Lower leg skin (tissue), 3 donors: Measurements from ENCODE around the gene DCXR.

Source experiments
- POLR2A ChIP-seq, 2 donors: fragments of 450-650 bp; IDR thresholded peaks; one replicate each; pipeline ENCODE4 v1.6.1; 2016 to 2017; ENCODE audit warnings: antibody characterized with exemption in 2 of 2, mild to moderate bottlenecking in 1 of 2, moderate library complexity in 1 of 2
- TF ChIP-seq, protein P1 (sequence below), 3 donors: fragments of 450-650 bp; IDR thresholded peaks; one replicate each; pipeline ENCODE4 v1.5.1; 2016; ENCODE audit warnings: antibody characterized with exemption in 3 of 3, mild to moderate bottlenecking in 3 of 3, moderate library complexity in 2 of 3

DNA sequence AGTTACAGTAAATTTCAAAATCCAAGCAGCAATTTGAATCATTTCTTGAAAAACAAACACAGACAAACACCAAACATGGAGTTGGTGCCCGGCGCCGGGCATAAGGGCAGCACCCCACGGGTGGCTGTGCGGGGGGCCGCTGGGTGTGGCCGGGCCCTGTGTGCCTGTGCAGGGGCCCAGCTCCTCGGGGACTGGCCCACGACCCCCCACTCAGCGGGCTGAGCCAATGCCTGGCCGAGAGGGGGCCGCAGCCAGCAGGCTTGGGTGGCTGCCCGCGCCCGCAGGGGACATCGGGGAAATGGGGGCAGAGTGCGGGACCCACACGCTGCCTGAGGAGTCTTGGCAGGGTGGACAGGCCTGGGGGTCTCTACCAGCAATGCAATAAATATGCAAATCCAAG is 40.9 kb upstream of the DCXR start:
- TF ChIP-seq POLR2A (IDR thresholded peaks at IDR 0.05) = no peak
- TF ChIP-seq, protein P1, sequence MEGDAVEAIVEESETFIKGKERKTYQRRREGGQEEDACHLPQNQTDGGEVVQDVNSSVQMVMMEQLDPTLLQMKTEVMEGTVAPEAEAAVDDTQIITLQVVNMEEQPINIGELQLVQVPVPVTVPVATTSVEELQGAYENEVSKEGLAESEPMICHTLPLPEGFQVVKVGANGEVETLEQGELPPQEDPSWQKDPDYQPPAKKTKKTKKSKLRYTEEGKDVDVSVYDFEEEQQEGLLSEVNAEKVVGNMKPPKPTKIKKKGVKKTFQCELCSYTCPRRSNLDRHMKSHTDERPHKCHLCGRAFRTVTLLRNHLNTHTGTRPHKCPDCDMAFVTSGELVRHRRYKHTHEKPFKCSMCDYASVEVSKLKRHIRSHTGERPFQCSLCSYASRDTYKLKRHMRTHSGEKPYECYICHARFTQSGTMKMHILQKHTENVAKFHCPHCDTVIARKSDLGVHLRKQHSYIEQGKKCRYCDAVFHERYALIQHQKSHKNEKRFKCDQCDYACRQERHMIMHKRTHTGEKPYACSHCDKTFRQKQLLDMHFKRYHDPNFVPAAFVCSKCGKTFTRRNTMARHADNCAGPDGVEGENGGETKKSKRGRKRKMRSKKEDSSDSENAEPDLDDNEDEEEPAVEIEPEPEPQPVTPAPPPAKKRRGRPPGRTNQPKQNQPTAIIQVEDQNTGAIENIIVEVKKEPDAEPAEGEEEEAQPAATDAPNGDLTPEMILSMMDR (IDR thresholded peaks at IDR 0.05) = no peak
